HepG2 (cell line): ENCODE data around the gene NAT9. TPM values are rescaled to one million over a fixed set of nuclear protein-coding genes. Genes with fewer than 3 reads are reported as not detected.

ENCODE experiments used
- EEA1 ChIP-seq: sonication (generic); formaldehyde crosslinking; IDR thresholded peaks from 2 replicates; pipeline ENCODE4 v1.5.1; 2020; ENCODE audit warnings: mild to moderate bottlenecking, missing genetic modification reagents, borderline replicate concordance
- HNRNPUL1 ChIP-seq: fragments of 200-400 bp; formaldehyde crosslinking; IDR thresholded peaks from 2 replicates; pipeline ENCODE4 v1.6.1; 2017; ENCODE audit warnings: low read depth, mild to moderate bottlenecking, low read length, moderate library complexity
- IRF9 ChIP-seq: sonication (generic); formaldehyde crosslinking; IDR thresholded peaks from 2 replicates; pipeline ENCODE4 v1.8.0; 2022; ENCODE audit warnings: missing genetic modification reagents, mild to moderate bottlenecking, borderline replicate concordance
- JARID2 ChIP-seq: sonication (generic); formaldehyde crosslinking; IDR thresholded peaks from 2 replicates; pipeline ENCODE4 v1.8.1; 2023; ENCODE audit warnings: missing genetic modification reagents, inconsistent platforms; ENCODE audit not compliant: insufficient replicate concordance
- MXI1 ChIP-seq: IDR thresholded peaks from 3 replicates; pipeline ENCODE4 v1.6.1; 2012; ENCODE audit warnings: low read depth, low read length, inconsistent platforms, borderline replicate concordance
- NR3C1 ChIP-seq: sonication (generic); formaldehyde crosslinking; IDR thresholded peaks from 2 replicates; pipeline ENCODE4 v1.4.0; 2020; ENCODE audit warnings: missing genetic modification reagents
- NRL ChIP-seq: sonication (generic); formaldehyde crosslinking; IDR thresholded peaks from 2 replicates; pipeline ENCODE4 v1.5.0; 2020; ENCODE audit warnings: missing genetic modification reagents, mild to moderate bottlenecking, moderate library complexity, borderline replicate concordance
- TARDBP ChIP-seq: sonication (generic); formaldehyde crosslinking; IDR thresholded peaks from 2 replicates; pipeline ENCODE4 v1.8.0; 2022; ENCODE audit warnings: mild to moderate bottlenecking, missing genetic modification reagents
- ZC3H4 ChIP-seq: sonication (generic); formaldehyde crosslinking; IDR thresholded peaks from 2 replicates; pipeline ENCODE4 v1.4.0; 2020; ENCODE audit warnings: missing genetic modification reagents, borderline replicate concordance
- ZFP1 ChIP-seq: IDR thresholded peaks from 2 replicates; pipeline ENCODE4 v1.6.1; 2016
- ZNF124 ChIP-seq: sonication (generic); formaldehyde crosslinking; IDR thresholded peaks from 2 replicates; pipeline ENCODE4 v1.4.0; 2020; ENCODE audit warnings: missing genetic modification reagents
- ZNF564 ChIP-seq: sonication (generic); formaldehyde crosslinking; IDR thresholded peaks from 2 replicates; pipeline ENCODE4 v1.8.1; 2023; ENCODE audit warnings: mild to moderate bottlenecking, missing genetic modification reagents
- ZNF703 ChIP-seq: sonication (generic); formaldehyde crosslinking; IDR thresholded peaks from 2 replicates; pipeline ENCODE4 v1.5.1; 2020; ENCODE audit warnings: missing genetic modification reagents, mild to moderate bottlenecking, moderate library complexity, borderline replicate concordance
- ZNF83 ChIP-seq: sonication (generic); formaldehyde crosslinking; IDR thresholded peaks from 2 replicates; pipeline ENCODE4 v1.4.0; 2020; ENCODE audit warnings: missing genetic modification reagents, mild to moderate bottlenecking, borderline replicate concordance
- ZNF883 ChIP-seq: sonication (generic); formaldehyde crosslinking; IDR thresholded peaks from 2 replicates; pipeline ENCODE4 v1.5.1; 2020; ENCODE audit warnings: mild to moderate bottlenecking, missing genetic modification reagents; ENCODE audit errors: not compliant biosample characterization
- ZSCAN30 ChIP-seq: sonication (generic); formaldehyde crosslinking; IDR thresholded peaks from 2 replicates; pipeline ENCODE4 v1.5.0; 2020; ENCODE audit warnings: mild to moderate bottlenecking, missing genetic modification reagents
- polyA plus RNA-seq, 8 experiments: library from polyadenylated mRNA; depleted of rRNA in 3 of 8; stranded (reverse) in 7 of 8; unstranded in 1 of 8; fragments of >200 nt; fragmentation: Illumina TruSeq in 4 of 8; extraction: Trizol in 4 of 8; gene quantifications; 2 replicates each; pipeline versions ENCODE4 v1.2.1 to v1.2.3, GENCODE V29; 2011 to 2016; ENCODE audit warnings: low read depth in 4 of 8, missing spikeins in 1 of 8, mixed read lengths in 1 of 8; ENCODE audit not compliant: insufficient read depth in 1 of 8
- total RNA-seq, 5 experiments: library from RNA; depleted of rRNA; stranded (reverse); fragments of >200 nt; fragmentation: Illumina TruSeq; extraction: Trizol; gene quantifications; 2 replicates each; pipeline ENCODE4 v1.2.3, GENCODE V29; 2016; ENCODE audit warnings: low read depth in 1 of 5
- TF ChIP-seq, protein P1 (sequence below): sonication (generic); formaldehyde crosslinking; IDR thresholded peaks from 2 replicates; pipeline ENCODE4 v1.8.0; 2023; ENCODE audit warnings: mild to moderate bottlenecking, missing genetic modification reagents
- TF ChIP-seq, protein P2 (sequence below): sonication (generic); formaldehyde crosslinking; IDR thresholded peaks from 2 replicates; pipeline ENCODE4 v1.8.0; 2022; ENCODE audit warnings: mild to moderate bottlenecking, missing genetic modification reagents, moderate library complexity
- TF ChIP-seq, protein P3 (sequence below): sonication (generic); formaldehyde crosslinking; IDR thresholded peaks from 2 replicates; pipeline ENCODE4 v1.4.0; 2020; ENCODE audit warnings: low read depth, mild to moderate bottlenecking, missing genetic modification reagents
- TF ChIP-seq, protein P4 (sequence below): sonication (generic); formaldehyde crosslinking; IDR thresholded peaks from 2 replicates; pipeline ENCODE4 v1.5.0; 2020; ENCODE audit warnings: mild to moderate bottlenecking, missing genetic modification reagents
- TF ChIP-seq, protein P5 (sequence below): sonication (generic); formaldehyde crosslinking; IDR thresholded peaks from 2 replicates; pipeline ENCODE4 v1.5.1; 2020; ENCODE audit warnings: mild to moderate bottlenecking, missing genetic modification reagents, borderline replicate concordance

The NAT9 gene
- total and polyA plus RNA-seq, 2 of the 13 experiments (the other 11 are each of a cell fraction or from before 2014, with no cell fraction given) = 39.7 to 44.2 TPM

DNA sequence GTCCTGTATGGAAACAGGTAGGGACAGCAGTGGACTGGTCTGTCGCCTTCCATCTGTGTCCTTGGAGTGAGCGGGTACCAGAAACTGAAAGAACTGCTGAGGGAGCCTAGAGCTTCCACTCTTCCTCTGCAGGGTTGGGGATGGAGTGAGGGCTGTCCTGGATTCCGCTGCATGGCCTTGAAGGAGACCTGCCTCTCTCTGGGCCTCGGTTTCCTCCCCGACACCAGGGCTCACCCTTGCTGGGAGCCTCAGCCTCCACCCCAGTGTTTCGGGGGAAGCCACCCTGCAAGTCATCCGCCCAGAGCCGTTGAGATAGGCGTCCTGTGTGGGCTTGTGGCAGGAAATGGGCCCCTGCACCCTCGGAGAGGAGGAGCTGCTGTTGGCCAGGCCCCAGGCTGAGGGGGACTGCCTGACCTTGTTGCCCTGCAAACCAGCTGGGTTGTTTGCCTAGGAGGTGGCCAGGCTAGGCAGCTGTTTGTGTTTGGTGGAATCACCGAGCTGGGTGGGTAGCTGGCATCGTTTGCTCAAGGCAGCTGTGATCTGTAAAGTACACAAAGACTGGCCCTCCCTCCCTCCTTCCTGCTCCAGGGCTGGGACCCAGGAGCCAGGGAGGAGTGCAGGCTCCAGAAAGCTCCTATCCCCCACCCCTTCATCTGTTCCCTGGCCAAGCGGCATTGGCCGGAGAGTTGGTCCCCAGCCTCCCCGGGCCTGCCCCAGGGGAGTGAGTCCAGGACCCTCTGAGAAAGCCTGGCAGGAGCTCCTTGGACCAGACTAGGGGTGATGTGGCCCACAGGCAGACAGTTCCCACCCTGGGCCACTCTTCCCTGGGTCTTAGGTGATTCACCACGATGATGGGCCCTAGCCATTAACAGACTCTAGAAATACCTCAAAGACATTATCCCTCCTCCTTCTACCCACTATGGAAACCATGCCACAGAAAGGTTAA lies 37.8 kb downstream of the NAT9 start (continued):
- TF ChIP-seq IRF9 (CRISPR knock-in tag) (peak; percentile 32; the same call in 1 of the 2 replicates), EEA1 (CRISPR knock-in tag) (no peak), HNRNPUL1 (no peak), ZNF83 (no peak), ZNF883 (CRISPR knock-in tag) (no peak), NR3C1 (CRISPR knock-in tag) (no peak), ZFP1 (CRISPR knock-in tag) (no peak), ZNF703 (CRISPR knock-in tag) (peak; percentile 78; the same call in 1 of the 2 replicates), NRL (no peak; the same call in 1 of the 2 replicates), ZNF564 (CRISPR knock-in tag) (no peak), MXI1 (no peak), TARDBP (CRISPR knock-in tag) (0 out of 2 replicates have a peak, but pooled peaks have one; percentile 2), JARID2 (no peak), ZSCAN30 (CRISPR knock-in tag) (no peak), ZC3H4 (CRISPR knock-in tag) (no peak), ZNF124 (CRISPR knock-in tag) (no peak)
- TF ChIP-seq, protein P1, sequence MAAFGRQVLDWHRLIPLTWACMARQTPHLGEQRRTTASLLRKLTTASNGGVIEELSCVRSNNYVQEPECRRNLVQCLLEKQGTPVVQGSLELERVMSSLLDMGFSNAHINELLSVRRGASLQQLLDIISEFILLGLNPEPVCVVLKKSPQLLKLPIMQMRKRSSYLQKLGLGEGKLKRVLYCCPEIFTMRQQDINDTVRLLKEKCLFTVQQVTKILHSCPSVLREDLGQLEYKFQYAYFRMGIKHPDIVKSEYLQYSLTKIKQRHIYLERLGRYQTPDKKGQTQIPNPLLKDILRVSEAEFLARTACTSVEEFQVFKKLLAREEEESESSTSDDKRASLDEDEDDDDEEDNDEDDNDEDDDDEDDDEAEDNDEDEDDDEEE (CRISPR knock-in tag) = no peak
- TF ChIP-seq, protein P2, sequence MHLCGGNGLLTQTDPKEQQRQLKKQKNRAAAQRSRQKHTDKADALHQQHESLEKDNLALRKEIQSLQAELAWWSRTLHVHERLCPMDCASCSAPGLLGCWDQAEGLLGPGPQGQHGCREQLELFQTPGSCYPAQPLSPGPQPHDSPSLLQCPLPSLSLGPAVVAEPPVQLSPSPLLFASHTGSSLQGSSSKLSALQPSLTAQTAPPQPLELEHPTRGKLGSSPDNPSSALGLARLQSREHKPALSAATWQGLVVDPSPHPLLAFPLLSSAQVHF = no peak
- TF ChIP-seq, protein P3, sequence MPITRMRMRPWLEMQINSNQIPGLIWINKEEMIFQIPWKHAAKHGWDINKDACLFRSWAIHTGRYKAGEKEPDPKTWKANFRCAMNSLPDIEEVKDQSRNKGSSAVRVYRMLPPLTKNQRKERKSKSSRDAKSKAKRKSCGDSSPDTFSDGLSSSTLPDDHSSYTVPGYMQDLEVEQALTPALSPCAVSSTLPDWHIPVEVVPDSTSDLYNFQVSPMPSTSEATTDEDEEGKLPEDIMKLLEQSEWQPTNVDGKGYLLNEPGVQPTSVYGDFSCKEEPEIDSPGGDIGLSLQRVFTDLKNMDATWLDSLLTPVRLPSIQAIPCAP = no peak
- TF ChIP-seq, protein P4, sequence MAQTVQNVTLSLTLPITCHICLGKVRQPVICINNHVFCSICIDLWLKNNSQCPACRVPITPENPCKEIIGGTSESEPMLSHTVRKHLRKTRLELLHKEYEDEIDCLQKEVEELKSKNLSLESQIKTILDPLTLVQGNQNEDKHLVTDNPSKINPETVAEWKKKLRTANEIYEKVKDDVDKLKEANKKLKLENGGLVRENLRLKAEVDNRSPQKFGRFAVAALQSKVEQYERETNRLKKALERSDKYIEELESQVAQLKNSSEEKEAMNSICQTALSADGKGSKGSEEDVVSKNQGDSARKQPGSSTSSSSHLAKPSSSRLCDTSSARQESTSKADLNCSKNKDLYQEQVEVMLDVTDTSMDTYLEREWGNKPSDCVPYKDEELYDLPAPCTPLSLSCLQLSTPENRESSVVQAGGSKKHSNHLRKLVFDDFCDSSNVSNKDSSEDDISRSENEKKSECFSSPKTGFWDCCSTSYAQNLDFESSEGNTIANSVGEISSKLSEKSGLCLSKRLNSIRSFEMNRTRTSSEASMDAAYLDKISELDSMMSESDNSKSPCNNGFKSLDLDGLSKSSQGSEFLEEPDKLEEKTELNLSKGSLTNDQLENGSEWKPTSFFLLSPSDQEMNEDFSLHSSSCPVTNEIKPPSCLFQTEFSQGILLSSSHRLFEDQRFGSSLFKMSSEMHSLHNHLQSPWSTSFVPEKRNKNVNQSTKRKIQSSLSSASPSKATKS = no peak
- TF ChIP-seq, protein P5, sequence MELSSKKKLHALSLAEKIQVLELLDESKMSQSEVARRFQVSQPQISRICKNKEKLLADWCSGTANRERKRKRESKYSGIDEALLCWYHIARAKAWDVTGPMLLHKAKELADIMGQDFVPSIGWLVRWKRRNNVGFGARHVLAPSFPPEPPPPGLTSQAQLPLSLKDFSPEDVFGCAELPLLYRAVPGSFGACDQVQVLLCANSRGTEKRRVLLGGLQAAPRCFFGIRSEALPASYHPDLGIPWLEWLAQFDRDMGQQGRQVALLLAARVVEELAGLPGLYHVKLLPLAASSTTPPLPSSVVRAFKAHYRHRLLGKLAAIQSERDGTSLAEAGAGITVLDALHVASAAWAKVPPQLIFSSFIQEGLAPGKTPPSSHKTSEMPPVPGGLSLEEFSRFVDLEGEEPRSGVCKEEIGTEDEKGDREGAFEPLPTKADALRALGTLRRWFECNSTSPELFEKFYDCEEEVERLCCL (CRISPR knock-in tag) = no peak
